Measurements from ENCODE around the gene TEAD1.

Gene TEAD1

DNA sequence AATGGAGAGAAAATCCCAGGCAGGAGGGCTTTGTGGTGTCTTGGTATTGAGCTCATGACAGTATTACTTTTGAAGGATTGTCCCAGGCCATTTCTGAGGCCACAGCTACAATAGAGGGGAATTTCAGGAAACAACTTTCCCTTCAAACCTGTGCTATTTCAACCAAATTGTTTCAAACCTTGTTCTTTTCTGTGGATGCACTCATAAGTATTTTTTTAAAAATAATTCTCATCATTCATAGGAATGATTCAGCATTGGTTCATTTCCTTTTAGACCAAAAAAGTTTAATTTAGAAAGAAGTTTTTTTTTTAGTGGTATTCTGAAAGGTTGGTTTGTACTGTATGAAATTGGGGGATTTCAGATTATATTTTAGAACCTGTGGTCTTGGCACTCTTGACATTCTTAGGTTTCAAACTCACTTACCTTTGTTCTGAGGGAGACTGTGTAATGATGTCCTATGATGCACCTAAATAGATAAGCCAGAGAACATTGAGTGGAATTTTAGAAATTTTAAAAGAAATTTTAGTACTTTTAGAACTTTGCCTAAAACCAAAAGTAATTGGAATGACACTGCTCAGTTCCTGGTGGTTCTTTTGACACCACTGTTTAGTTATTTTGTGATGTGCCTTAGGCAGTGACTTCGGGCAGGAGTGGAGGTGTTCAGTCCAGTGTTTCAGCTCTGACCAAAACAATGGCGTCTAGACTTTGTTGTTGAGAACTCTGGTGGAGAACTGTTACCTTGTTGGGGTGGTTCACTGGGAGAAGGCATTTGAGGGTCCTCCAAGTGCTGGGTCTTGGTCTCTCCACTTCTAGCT is 12.2 kb downstream of the TEAD1 start:
- DNase-seq (ENCODE audit: low read depth in 2 of 2), result no peak

DNA sequence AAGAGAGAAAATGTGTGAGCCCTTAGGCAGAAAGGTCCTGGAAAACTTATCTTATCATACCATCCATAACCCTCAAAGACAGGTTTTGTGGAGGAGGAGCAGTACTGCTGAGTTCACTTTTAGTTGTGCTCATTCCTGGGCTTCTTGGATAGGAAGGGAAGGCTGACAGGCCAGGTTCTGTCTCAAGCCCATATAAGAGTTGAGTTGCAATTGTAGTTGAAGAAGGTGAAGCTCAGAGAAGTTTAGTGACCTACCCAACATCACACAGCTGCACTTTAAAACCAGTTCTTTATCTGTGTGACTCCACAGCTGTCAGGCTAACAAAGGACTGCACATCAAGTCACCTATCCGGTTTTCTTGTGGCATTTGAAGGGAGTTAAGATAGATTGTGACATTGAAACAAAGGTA is 13.0 kb downstream of the TEAD1 start:
- DNase-seq (ENCODE audit: low read depth in 2 of 2), result no peak

GRCh38 chr11:12687740-12688139 is 13.5 kb downstream of the TEAD1 start:
- no peak for DNase-seq (ENCODE audit: low read depth in 2 of 2)

DNA sequence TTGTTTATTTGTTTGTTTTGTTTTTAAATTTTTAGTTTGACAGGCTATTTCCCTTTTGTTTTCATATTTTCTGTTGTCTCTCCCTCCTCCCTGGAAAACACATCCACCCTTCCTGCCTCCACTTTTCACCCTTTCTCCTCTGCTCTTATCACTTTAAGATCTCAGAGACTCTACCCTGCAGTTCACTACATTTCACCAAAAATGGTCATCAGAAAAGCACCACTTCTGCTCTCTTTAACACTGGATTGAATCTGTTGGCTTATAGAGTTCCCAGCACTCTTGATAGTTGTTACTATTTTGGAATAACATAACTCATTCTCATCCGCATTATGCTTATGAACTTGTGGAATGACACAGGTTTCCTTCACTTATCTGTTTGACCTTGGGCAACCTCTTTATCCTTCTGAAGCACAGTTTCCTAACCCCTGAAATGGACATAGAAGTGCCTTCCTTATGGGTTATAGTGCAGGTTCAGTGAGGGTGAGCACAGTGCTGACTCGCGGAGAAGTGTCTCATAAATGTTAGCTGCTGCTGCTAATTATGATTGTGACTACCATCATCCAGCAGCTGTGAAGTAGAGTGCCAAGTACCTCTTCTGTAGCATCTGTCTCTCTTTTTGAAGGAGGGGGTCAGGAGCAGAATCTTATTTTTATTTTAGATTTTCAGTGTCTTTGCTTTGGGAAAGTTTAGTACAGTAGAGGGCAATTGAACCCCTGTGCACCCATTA is 15.0 kb downstream of the TEAD1 start:
- DNase-seq (ENCODE audit: low read depth in 2 of 2), result no peak

DNA sequence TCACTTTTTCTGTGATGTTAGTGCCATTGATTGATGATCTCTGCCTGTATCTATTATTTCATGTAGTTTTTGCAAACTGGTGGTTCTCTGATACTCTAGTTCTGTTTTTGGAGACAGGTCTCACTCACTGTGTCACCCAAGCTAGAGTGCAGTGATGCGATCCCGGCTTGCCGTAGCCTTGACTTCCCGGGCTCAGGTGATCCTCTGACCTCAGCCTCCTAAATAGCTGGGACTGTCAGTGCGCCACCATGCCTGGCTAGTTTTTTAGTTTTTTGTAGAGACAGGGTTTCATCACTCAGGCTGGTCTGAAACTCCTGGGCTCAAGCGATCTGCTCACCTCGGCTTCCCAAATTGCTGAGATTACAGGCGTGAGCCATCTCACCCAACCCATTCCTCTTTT is 16.4 kb downstream of the TEAD1 start:
- DNase-seq (ENCODE audit: low read depth in 2 of 2), result no peak

- no peak for DNase-seq (ENCODE audit: low read depth in 2 of 2)
Observed at GRCh38 chr11:12691473-12691872, 17.3 kb downstream of the TEAD1 start.

DNA sequence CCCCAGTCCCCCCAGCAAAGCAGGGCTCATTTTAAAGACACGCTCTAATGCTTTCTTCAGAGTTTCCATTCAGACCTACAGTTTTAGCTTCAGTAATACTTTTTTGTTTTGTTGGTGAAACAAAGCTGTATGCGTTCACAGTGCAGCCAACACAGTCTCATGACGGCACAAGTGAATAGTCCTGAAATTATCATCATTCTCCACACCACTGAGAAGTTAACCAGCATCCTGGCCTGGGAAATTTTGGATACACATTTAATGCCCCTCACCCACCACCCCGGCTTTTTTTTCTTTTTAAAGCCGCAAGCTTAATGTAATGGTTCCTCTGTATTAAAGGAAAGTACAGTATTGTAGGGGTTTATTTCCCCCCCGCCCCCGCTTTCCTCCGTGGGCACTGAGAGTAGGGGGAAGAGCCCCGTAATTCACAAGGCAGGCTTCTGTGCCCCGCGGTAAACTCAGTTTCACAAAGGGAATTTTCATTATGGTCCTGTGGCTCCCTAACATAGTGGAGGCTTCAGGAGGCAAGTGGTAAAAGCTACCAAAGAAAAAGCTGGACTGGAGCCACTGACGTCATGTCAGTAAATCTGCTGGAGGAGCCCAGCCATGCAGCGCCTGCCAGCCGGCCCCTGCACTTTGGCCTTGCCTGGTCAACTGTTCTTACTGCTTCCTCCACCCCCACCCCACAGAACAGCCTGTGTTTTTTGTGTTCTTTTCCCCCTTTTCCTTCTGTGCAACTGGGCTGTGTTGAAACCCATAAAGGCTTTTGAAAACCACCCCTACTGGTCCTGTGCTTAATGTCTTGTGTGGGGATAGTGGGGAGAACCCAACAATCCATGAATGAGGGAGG is 18.2 kb downstream of the TEAD1 start:
- peak in 1 of 2 experiments; percentile 54 for DNase-seq (ENCODE audit: low read depth in 2 of 2)

DNA sequence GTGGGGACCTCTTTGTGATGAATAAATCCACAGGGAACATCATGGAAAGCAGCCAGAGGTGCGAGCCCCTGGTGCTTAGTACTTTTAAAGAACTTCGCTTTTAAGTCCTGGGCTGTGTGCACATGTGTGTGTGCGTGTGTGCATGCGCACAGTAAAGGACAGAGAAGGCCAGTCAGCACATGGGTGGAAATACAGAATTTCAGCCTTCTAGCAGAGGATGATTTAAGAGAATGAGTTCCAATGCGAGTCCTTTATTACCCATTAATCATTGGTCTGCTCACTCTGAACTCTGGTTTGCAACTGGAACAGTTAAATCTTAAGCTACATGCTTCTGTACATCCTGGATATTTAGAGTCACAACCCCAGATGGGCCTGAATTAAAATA is 18.9 kb downstream of the TEAD1 start:
- no peak for DNase-seq (ENCODE audit: low read depth in 2 of 2)

DNA sequence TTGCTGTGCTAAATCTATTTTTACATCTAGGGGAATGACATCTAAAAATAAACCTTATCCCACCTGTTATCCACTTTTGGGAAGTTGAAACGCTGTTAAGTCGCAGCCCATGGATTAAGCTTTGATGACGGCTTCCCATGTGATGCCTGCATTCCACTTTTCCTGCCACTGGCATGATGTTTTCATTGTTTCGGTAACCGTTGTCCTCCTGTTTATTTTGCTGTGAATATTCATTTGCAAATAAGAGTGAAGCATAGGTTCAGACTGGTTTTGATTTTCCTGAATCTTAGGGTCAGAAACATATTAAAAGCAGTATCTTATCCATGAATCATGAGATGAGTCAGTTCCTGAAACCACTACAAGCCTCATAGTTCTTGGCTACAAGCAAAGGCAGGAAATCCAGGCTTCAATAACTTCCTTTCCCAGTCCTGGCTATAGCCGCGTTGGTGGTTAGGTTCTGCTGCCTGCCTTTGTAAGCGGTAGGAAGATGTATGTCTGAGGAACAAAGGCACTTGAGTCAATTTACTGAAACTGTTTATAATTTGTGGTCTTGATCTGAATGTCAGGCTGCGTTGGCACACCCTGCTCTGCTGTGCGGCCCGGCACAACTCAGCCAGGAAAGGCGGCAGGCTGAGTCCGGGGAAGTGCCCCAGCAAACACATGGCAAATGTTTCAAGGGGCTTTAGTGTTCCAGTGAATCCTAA is 19.4 kb downstream of the TEAD1 start:
- DNase-seq (ENCODE audit: low read depth in 2 of 2), result peak; percentile 92

DNA sequence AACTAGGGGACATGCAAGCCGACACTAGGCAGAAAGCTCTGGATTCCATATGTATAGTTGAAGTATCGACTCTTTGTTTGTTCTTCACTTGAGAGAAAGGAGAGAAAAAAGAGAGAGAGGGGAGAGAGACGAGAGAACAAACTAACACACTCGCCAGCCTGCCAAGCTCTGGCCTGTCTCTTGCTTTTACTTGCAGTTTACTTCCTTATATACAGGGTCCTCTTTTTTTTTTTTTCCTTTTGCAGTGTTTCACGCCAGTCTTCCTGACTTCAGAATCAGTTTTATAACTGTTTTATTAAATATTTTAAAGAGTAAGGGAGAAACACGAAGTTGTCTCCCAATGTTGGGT is 19.9 kb downstream of the TEAD1 start:
- DNase-seq (ENCODE audit: low read depth in 2 of 2), result no peak

GRCh38 chr11:12695221-12695794 is 21.1 kb downstream of the TEAD1 start:
- no peak for DNase-seq (ENCODE audit: low read depth in 2 of 2)

DNA sequence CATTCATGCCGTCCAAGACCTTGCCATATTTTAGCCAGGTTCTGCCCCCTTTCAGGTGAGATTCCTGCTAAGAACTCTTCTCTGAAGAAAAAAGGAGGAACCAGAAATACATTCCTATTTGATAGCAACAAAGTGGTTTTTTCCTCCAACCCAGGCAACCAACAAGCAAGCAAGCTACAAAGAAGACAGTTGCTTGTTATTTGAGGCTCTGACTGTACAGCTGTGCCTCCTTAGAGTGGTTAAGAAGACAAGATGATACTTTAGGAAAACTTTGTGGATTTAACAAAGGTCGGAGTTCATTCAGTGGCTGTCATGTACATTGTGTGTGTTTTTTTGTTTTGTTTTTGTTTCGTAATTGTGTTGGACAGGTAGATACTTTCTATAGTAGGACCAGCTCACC is 21.7 kb downstream of the TEAD1 start:
- no peak for DNase-seq (ENCODE audit: low read depth in 2 of 2)

DNA sequence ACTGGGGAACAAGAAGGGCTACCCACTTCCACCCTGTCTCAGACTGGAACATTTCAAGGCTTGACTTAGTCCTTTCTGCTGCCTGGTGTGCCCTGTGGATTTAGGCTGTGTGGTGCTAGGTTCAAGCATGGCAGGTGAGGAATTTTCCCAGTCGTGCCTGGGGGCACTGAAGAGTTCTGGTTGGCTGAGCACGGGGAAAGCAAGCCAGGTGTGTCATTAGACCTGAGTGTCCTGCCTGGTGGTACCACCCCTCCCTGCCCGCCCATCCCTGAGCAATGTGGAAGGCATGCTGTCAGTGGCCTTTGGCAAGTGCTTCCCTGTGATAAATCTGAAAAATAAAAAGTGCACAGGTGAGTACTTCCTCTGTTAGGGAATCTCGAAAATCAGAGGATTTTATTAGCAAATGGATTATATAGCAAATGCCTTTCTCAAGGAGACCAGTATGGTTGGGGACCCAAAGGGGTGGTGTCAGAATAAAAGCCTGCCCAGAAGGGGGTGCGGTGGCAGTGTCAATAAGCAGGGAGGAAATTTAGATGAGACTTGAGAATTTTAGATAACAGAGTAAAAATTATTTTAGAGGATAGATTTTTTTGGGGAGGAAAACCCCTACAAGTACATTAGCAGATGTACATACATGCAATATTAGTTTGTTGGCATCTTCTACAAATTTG is 22.8 kb downstream of the TEAD1 start:
- no peak for DNase-seq (ENCODE audit: low read depth in 2 of 2)

DNA sequence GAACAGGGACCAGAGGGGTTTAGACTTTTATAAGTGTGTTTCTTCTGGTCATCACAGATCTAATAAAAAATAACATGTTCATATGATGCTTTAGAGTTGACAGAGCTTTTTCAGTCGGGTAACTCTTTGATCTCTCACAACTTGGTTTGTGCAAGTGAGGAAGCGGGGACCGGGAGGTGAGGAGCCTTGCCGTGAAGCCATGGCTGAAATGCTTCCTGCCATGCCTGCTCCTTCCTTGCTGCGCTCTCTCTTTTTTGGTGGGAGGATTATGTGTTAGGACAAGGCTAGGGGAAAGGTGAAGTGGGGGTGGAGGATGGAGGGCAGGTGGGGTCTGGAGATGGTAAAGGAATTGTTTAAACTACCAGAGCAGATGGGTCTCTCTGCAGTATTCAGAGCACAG is 23.8 kb downstream of the TEAD1 start:
- no peak for DNase-seq (ENCODE audit: low read depth in 2 of 2)

DNA sequence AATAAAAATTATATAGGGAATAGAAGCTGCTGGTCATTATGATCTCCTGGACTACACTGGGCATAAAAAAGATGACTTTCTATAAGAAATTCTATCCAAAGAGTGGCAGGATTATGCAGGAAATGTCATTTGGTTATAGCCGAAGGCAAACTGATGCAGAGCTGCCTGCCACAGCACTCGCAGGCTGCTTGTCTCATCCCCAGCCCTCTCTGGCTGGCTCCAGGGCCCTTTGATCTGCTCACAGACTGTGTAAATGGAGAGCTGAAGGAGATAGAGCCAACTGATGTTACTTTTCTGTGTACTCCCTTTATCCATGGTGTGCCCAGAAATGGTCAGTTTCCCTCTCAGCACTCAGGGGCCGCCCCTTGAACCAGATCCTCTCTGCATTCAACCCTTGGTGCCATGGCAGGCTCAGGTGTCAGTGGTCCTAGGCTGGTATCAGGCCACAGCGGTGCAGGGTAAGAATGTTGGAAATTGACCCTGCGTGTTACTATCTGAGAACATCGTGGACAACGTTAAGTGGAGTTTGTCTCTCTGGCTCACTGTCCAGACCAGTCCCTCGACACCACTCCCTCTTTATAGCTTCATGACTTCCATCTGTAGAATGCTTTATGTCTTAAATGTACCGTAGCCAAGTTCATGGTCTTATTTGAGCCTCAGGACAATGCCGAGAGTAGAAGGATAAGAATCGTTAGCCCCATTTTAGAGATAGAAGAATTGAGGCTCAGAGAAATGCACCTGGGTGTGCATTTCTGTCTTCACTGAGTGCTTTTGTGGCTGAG is 27.8 kb downstream of the TEAD1 start:
- DNase-seq (ENCODE audit: low read depth in 2 of 2), result no peak

- no peak for DNase-seq (ENCODE audit: low read depth in 2 of 2)
Observed at GRCh38 chr11:12702999-12703453, 28.8 kb downstream of the TEAD1 start.

DNA sequence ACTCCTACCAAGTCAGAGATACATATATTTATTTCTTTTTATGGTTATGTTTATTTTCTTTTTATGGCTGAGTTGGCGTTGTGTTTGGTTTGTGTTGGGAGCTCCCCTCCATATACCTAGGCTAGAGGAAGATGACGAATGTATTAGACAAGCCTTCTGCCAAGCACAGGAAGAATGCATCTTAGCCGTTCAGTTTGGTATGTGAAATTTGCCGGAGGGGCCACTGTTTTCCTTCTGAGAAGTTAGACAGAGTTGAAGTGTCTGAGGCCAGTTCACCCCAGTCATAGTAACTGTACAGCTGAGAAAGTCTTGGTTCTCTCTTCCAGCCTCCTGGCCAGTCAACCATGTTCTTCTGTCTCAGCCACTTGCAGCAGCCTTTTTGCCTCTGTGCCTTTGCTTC is 29.8 kb downstream of the TEAD1 start:
- DNase-seq (ENCODE audit: low read depth in 2 of 2), result no peak

- DNase-seq (ENCODE audit: low read depth in 2 of 2), result no peak
Observed at GRCh38 chr11:12705874-12706273, 31.7 kb downstream of the TEAD1 start.

DNA sequence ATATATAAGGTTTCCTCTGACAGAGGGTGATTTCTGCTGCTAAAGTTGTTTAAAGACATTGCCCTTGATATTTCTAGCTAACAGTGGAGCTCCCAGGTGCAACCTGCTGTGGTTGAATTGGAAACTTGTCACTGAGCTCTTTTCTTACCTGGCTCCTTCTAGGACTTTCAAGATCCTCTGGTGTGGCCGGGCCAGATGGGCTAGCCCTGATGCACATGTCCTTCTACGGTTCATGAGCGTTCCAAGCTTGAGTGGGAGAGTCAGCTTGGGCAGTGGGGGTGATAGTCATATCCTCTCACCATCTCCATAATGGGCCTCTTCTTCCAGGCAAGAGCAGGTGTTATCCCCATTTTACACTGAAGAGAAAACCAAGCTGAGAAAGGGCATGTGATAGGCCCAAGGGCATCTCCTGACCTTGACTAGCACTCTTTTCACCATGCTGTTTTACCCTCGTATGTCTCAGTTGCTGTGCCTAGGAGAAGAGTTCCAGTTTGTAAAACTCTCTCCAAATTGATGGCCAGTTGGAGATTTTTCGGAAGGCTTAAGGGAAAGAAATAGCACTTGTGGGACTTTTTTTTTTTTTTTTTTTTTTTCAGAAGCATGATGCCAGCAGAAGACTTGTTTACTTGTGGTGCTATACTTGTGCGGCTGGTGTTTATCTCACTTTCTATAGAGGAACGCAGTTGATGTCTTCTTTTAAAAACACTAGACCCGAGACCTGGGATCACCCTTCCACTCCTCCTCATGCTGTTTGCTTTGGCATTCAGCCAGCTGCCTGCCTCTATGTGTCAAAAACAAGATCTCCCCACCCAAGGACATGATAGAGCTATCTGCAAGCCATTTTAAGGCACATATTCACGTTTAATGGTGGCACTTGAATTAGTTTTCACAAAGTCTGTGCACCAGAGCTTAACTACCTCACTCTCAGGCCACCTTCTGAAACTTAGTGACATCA is 32.6 kb downstream of the TEAD1 start:
- no peak for DNase-seq (ENCODE audit: low read depth in 2 of 2)

All from fibroblast of skin of left biceps (primary cell).